Activated CD8-positive, alpha-beta T cell treated with anti-CD3 and anti-CD28 coated beads for 36 hours (primary cell): ENCODE results near the gene CCL23. TPM values are rescaled to one million over a fixed set of nuclear protein-coding genes. Genes with fewer than 3 reads are reported as not detected.
"Not testable (repeated sequence)": the region's sequence is repeated elsewhere in the genome, so short reads cannot be mapped to it uniquely, and the experiment has no call there.

ENCODE experiments used
- ATAC-seq: fragments of 200-7000 bp; cut with Tn5 transposase; one replicate; pipeline ENCODE4 v1.10.0; 2021; ENCODE audit warnings: mild to moderate bottlenecking, moderate library complexity
- CTCF ChIA-PET: fragments of 350-600 bp; sonication (Branson Sonifier 250); formaldehyde crosslinking; loops from one replicate; lab custom pipeline; 2021; ENCODE audit warnings: antibody characterized with exemption; lab: Charles Lee
- POLR2A ChIA-PET: fragments of 350-600 bp; sonication (Branson Sonifier 250); formaldehyde crosslinking; loops from one replicate; lab custom pipeline; 2021; ENCODE audit warnings: antibody characterized with exemption; lab: Charles Lee
- DNase-seq: peaks from one replicate; pipeline ENCODE4 v3.0.0-alpha.2; 2020
- H3K27ac Mint-ChIP-seq: one replicate; pipeline ENCODE4 v1.8.0; 2021; ENCODE audit warnings: mild to moderate bottlenecking, mixed read lengths
- H3K27me3 Mint-ChIP-seq: one replicate; pipeline ENCODE4 v1.8.0; 2021; ENCODE audit warnings: mixed read lengths
- H3K36me3 Mint-ChIP-seq: one replicate; pipeline ENCODE4 v1.8.0; 2021; ENCODE audit warnings: low read depth, mixed read lengths
- H3K4me1 Mint-ChIP-seq: one replicate; pipeline ENCODE4 v1.8.0; 2021; ENCODE audit warnings: low read depth, mixed read lengths
- H3K4me3 Mint-ChIP-seq: one replicate; pipeline ENCODE4 v1.8.0; 2021; ENCODE audit warnings: mild to moderate bottlenecking, moderate library complexity, mixed read lengths
- H3K9me3 Mint-ChIP-seq: one replicate; pipeline ENCODE4 v1.8.0; 2021; ENCODE audit warnings: mixed read lengths
- intact Hi-C: fragments of 100-400 bp; cut with micrococcal nuclease; formaldehyde crosslinking; loops from one replicate; pipeline ENCODE4 v1.10.0; 2022
- total RNA-seq, 2 experiments: library from RNA; stranded (reverse); gene quantifications; one replicate each; pipeline ENCODE4 v1.2.3, GENCODE V29; 2021
- TF ChIP-seq, protein P1 (sequence below): fragments of 200-600 bp; IDR thresholded peaks from one replicate; pipeline ENCODE4 v1.8.0; 2022; ENCODE audit warnings: antibody characterized with exemption, mild to moderate bottlenecking

Gene CCL23
- total RNA-seq, 2 experiments from 2014 or later: not detected

DNA sequence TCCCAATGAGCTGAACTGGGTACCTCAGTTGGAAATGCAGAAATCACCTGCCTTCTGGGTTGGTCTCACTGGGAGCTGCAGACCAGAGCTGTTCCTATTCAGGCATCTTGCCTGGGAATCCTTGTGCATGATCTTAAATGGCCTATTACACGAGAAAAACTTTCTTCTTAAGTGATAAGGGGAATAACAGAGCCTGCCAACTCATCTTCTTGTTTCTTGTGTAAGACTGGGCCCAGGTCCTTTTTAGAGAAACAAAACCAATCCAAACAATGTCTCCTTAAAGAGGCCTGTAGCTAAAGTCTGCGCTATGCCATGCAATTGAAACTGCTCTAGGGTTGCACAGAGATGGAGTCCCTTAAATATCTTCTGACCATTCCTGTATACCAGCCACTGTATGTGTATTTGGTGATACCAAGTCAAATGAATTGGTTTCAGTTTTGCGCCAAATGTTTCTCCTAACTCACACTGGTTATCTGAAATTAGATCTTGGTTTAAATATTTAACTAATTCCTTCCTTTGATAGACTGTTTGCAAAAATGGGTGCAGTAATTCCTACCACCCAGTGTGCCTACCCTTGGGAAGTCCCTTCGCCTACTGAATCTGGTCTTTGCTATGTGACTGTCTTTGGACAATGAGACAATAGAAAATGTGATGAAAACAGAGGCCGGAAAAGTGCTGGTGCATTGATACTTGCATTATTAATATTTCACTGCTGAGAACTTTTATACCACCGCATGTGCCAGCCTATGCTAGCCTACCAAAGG is 6.5 kb upstream of the CCL23 start:
- intact Hi-C loops: no loop called here
- H3K9me3 Mint-ChIP-seq: peaks cover 1% of the 10 kb centered on the region
- ChIA-PET CTCF (interaction anchor here (1.1 kb wide), 1 partner anchor 14 kb away, joined by 3 read pairs; no protein-coding TSS in a partner anchor), POLR2A (no interaction called here)
- H3K27ac Mint-ChIP-seq: no peak overlapping the region
- no peaks in the 10 kb centered on the region for H3K36me3 Mint-ChIP-seq
- no peak for ATAC-seq
- H3K4me1 Mint-ChIP-seq: no peaks in the 10 kb centered on the region
- no peak overlapping the region for H3K4me3 Mint-ChIP-seq
- TF ChIP-seq, protein P1, sequence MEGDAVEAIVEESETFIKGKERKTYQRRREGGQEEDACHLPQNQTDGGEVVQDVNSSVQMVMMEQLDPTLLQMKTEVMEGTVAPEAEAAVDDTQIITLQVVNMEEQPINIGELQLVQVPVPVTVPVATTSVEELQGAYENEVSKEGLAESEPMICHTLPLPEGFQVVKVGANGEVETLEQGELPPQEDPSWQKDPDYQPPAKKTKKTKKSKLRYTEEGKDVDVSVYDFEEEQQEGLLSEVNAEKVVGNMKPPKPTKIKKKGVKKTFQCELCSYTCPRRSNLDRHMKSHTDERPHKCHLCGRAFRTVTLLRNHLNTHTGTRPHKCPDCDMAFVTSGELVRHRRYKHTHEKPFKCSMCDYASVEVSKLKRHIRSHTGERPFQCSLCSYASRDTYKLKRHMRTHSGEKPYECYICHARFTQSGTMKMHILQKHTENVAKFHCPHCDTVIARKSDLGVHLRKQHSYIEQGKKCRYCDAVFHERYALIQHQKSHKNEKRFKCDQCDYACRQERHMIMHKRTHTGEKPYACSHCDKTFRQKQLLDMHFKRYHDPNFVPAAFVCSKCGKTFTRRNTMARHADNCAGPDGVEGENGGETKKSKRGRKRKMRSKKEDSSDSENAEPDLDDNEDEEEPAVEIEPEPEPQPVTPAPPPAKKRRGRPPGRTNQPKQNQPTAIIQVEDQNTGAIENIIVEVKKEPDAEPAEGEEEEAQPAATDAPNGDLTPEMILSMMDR: no peak
- peaks cover 23% of the 10 kb centered on the region for H3K27me3 Mint-ChIP-seq
- no peak for DNase-seq

DNA sequence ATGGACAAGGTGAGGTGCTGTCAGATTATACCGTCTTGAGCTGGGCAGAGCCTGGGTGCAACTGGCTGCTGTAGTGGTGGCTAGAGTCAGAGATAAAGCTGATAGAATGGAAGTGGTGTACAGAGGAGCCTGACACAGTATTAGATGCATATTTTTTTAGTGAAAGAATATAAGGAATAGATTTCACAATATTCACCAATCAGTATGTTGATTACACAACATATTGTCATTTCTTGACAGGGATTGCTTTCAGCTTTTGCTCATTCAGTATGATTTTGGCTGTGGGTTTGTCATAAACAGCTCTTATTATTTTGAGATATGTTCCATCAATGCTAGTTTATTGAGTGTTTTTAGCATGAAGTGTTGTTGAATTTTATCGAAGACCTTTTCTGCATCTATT is 1.7 kb upstream of the CCL23 start:
- H3K27me3 Mint-ChIP-seq: peaks cover 25% of the 10 kb centered on the region
- no peak for ATAC-seq

DNA sequence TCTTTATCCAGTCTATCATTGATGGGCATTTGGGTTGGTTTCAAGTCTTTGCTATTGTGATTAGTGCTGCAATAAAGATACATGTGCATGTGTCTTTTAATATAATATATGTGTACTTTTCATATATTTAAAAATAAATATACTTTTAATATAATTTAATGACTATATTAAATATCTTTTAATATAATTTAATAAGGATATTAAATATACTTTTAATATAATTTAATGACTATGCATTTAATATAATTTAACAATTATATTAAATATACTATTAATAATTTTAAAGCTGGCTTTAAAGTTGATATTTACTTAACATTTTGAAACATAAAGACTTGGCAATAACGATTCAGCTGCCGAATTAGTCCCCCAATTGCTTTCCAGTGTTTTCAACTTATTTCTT is 1.2 kb downstream of the CCL23 start:
- Mint-ChIP-seq H3K4me3 (no peak overlapping the region), H3K9me3 (no peaks in the 10 kb centered on the region), H3K36me3 (no peaks in the 10 kb centered on the region), H3K27ac (no peak overlapping the region), H3K4me1 (no peaks in the 10 kb centered on the region), H3K27me3 (peaks cover 22% of the 10 kb centered on the region)
- ATAC-seq (no peak), DNase-seq (no peak)
- TF ChIP-seq, protein P1: no peak
- intact Hi-C loops: no loop called here
- CTCF ChIA-PET: no interaction called here
- POLR2A ChIA-PET: no interaction called here

More for the DNA sequence above, 1.7 kb upstream of the CCL23 start:
- intact Hi-C loops: no loop called here
- no peak overlapping the region for H3K27ac Mint-ChIP-seq
- POLR2A ChIA-PET: no interaction called here
- DNase-seq: no peak
- CTCF ChIA-PET: interaction anchor here (2.2 kb wide), 1 partner anchor 129 kb away, joined by 8 read pairs; no protein-coding TSS in a partner anchor
- H3K9me3 Mint-ChIP-seq: peaks cover 1% of the 10 kb centered on the region
- H3K36me3 Mint-ChIP-seq: no peaks in the 10 kb centered on the region
- H3K4me1 Mint-ChIP-seq: no peaks in the 10 kb centered on the region
- TF ChIP-seq, protein P1: no peak
- no peak overlapping the region for H3K4me3 Mint-ChIP-seq

DNA sequence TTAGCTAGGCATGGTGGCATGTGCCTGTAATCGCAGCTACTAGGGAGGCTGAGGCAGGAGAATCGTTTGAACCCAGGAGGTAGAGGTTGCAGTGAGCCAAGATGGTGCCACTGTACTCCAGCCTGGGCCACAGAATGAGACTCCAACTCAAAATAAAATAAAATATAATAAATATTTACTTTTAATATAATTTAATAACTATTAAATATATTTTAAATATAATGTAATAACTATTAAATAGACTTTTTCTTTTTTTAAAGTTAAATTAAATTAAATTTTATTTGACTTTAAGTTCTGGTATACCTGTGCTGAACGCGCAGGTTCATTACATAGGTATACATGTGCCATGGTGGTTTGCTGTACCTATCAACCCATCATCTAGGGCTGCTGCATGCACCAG is 1.9 kb downstream of the CCL23 start:
- POLR2A ChIA-PET, H3K36me3 Mint-ChIP-seq, intact Hi-C loops, H3K4me1 Mint-ChIP-seq, ATAC-seq, H3K27ac Mint-ChIP-seq, H3K4me3 Mint-ChIP-seq, H3K9me3 Mint-ChIP-seq, DNase-seq: not testable (repeated sequence)
- CTCF ChIA-PET: interaction anchor here (2.1 kb wide), 1 partner anchor 15 kb away, joined by 5 read pairs; the partner anchor contains the start of gene CCL15
- H3K27me3 Mint-ChIP-seq: peaks cover 17% of the 10 kb centered on the region

DNA sequence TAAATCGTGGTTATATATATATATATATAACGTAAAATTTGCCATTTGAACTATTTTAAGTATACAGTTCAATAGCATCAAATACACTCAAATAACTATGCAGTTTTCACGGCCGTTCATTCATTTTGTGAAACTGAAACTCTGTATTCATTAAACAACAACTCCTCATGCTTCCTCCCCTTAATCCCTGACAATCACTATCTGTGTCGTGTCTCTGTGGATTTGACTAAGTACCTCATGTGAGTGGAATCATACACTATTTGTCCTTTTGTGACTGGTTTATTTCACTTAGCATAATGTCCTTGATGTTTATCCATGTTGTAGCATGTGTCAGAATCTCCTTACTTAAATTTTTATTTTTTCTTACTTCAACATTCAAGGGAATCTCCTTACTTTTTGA is 2.8 kb downstream of the CCL23 start:
- intact Hi-C loops: no loop called here
- DNase-seq (no peak), ATAC-seq (no peak)
- Mint-ChIP-seq H3K27me3 (peaks cover 8% of the 10 kb centered on the region), H3K9me3 (no peaks in the 10 kb centered on the region), H3K4me3 (no peak overlapping the region), H3K36me3 (no peaks in the 10 kb centered on the region), H3K27ac (no peak overlapping the region), H3K4me1 (no peaks in the 10 kb centered on the region)
- POLR2A ChIA-PET: no interaction called here
- CTCF ChIA-PET: interaction anchor here (2.1 kb wide), 1 partner anchor 14 kb away, joined by 5 read pairs; the partner anchor contains the start of gene CCL15
- TF ChIP-seq, protein P1: no peak
